ENCODE results near the gene VPS35L. TPM values are rescaled to one million over a fixed set of nuclear protein-coding genes. Genes with fewer than 3 reads are reported as not detected.

VPS35L gene
- total and polyA plus RNA-seq, 8 donors = 15.2 to 205 (median 29.7) TPM

- Histone ChIP-seq H3K9me3 (no peaks in the 10 kb centered on the region), H3K4me1 (peaks cover 0 to 8% (median 2%) of the 10 kb centered on the region in 4 donors), H3K4me3 (no peak overlapping the region), H3K36me3 (peaks cover 20 to 67% (median 58%) of the 10 kb centered on the region in 4 donors), H3K27me3 (no peaks in the 10 kb centered on the region), H3K27ac (peak overlapping the region in 1 of 5 donors; percentile 49)
- WGBS, 5 donors = 48 to 65% (median 54%) methylated on average over 5 of the region's 5 CpGs
- intact Hi-C loops (cut with DNase I; ENCODE audit: low total_unique reads) = no loop called here
- TF ChIP-seq POLR2AphosphoS5 (IDR thresholded peaks at IDR 0.05) = no peak
- no peak for TF ChIP-seq EP300 (IDR thresholded peaks at IDR 0.05)
- TF ChIP-seq POLR2A (IDR thresholded peaks at IDR 0.05) = no peak
- TF ChIP-seq, protein P1, sequence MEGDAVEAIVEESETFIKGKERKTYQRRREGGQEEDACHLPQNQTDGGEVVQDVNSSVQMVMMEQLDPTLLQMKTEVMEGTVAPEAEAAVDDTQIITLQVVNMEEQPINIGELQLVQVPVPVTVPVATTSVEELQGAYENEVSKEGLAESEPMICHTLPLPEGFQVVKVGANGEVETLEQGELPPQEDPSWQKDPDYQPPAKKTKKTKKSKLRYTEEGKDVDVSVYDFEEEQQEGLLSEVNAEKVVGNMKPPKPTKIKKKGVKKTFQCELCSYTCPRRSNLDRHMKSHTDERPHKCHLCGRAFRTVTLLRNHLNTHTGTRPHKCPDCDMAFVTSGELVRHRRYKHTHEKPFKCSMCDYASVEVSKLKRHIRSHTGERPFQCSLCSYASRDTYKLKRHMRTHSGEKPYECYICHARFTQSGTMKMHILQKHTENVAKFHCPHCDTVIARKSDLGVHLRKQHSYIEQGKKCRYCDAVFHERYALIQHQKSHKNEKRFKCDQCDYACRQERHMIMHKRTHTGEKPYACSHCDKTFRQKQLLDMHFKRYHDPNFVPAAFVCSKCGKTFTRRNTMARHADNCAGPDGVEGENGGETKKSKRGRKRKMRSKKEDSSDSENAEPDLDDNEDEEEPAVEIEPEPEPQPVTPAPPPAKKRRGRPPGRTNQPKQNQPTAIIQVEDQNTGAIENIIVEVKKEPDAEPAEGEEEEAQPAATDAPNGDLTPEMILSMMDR (IDR thresholded peaks at IDR 0.05) = no peak
- peak in 1 of 2 donors; percentile 35 for DNase-seq
Measured at GRCh38 chr16:19588661-19589060, 33.2 kb downstream of the VPS35L start.

DNA sequence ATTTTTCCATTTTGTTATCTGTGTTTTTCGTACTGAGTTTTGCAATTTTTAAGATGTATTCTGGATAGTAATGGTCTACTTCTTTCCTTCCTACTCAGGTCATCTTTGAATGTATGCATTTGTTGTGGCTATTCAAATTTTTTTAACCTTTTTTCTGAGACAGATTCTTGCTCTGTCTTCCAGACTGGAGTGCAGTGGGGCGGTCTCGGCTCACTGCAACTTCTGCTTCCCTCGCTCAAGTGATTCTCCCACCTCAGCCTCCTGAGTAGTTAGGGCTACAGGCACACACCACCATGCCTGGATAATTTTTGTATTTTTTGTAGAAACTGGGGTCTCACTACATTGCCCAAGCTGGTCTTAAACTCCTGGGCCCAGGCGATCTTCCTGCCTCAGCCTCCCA, 33.6 kb downstream of the VPS35L start:
- H3K9me3 ChIP-seq = no peaks in the 10 kb centered on the region
- 85 to 92% (median 90%) methylated on average over 5 of the region's 5 CpGs for WGBS, 5 donors
- peak overlapping the region in 3 of 5 donors; percentile 29 to 63 (median 49) for H3K27ac ChIP-seq
- peaks cover 20 to 68% (median 60%) of the 10 kb centered on the region in 4 donors for H3K36me3 ChIP-seq
- no peak for DNase-seq
- no peaks in the 10 kb centered on the region for H3K27me3 ChIP-seq
- no peak for TF ChIP-seq POLR2A (IDR thresholded peaks at IDR 0.05)
- TF ChIP-seq, protein P1 (IDR thresholded peaks at IDR 0.05) = no peak
- no peak for TF ChIP-seq EP300 (IDR thresholded peaks at IDR 0.05)
- TF ChIP-seq POLR2AphosphoS5 (IDR thresholded peaks at IDR 0.05) = no peak
- H3K4me3 ChIP-seq = no peak overlapping the region
- H3K4me1 ChIP-seq = peaks cover 0 to 8% (median 2%) of the 10 kb centered on the region in 4 donors
- intact Hi-C loops (cut with DNase I; ENCODE audit: low total_unique reads) = no loop called here

DNA sequence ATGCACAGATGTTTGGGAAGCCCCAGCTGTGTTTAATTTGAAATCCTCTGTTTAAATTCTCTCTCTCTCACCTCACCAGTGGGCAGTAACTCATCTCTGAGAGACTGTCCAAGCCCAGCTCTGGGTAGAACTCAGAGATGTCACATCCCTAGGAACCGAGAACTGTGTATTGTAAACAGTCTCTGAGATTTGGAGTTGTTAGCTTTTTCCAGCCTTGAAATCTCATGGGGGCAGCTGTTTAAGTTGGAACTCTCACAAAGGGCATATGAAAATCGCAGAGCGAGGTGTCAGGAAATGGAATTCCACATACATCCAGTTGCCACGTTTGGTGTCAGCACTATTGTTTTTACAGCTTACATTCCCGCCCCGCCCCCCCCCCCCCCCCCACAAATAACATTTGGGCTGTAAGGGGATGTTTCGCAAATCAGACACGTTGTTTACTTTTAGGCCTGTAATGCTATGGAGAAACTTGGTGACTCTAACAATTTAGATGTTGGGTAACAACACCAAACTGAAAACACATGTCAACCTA, 34.3 kb downstream of the VPS35L start:
- peaks cover 0 to 10% (median 4%) of the 10 kb centered on the region in 4 donors for H3K4me1 ChIP-seq
- no peak overlapping the region for H3K4me3 ChIP-seq
- 56 to 63% (median 60%) methylated on average over 8 of the region's 8 CpGs for WGBS, 5 donors
- TF ChIP-seq POLR2A (IDR thresholded peaks at IDR 0.05) = no peak
- peak in 2 of 3 donors; percentile 4 to 16 for TF ChIP-seq POLR2AphosphoS5 (IDR thresholded peaks at IDR 0.05)
- H3K36me3 ChIP-seq = peaks cover 20 to 67% (median 57%) of the 10 kb centered on the region in 4 donors
- DNase-seq = peak in 1 of 2 donors; percentile 70
- no peaks in the 10 kb centered on the region for H3K27me3 ChIP-seq
- H3K9me3 ChIP-seq = no peaks in the 10 kb centered on the region
- H3K27ac ChIP-seq = peak overlapping the region in 3 of 5 donors; percentile 29 to 63 (median 49)
- intact Hi-C loops (cut with DNase I; ENCODE audit: low total_unique reads) = no loop called here

DNA sequence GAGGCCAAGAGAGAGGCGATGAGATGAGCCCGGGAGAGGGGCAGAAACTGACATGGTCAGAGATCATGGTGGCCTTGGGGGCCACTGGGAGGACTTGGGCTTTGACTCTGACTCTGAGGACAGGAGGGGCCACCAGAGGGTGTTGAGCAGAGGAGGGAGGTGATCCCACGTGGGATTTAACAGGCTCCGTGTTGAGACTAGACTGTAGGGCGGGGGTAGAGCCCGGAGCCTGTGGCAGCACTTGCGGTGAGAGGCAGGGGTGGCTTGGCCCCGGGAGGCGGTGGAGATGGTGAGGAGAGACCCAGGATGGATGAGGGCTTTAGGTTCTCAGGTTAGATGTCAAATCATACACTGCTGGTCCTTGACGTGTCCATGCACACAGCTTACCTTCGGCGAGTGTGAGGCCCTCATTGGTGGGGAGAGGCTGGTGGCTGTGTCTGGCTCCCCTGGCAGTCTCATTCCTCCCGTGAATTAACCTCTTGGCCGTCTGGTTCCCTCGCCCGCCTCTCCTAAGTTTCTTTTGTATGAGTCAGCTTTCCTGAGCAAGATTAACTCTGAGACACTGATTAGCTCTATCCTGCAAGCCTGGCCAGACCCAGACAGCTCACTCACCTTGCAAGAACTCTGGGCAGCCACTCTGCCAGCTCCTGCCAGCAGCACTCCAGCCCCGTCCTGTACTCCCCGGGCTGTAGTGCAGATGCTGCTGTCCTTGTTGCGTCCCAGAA, 39.7 kb downstream of the VPS35L start:
- no peak overlapping the region for H3K4me3 ChIP-seq
- H3K36me3 ChIP-seq = peaks cover 28 to 84% (median 63%) of the 10 kb centered on the region in 4 donors
- H3K27ac ChIP-seq = peak overlapping the region in 2 of 5 donors; percentile 20 to 41
- peak; percentile 62 to 79 for DNase-seq
- H3K4me1 ChIP-seq = peaks cover 0 to 13% (median 9%) of the 10 kb centered on the region in 4 donors
- intact Hi-C loops (cut with DNase I; ENCODE audit: low total_unique reads) = no loop called here
- WGBS, 5 donors = 38 to 80% (median 46%) methylated on average over 19 of the region's 19 CpGs
- H3K9me3 ChIP-seq = no peaks in the 10 kb centered on the region
- no peak for TF ChIP-seq POLR2A (IDR thresholded peaks at IDR 0.05)
- no peak for TF ChIP-seq EP300 (IDR thresholded peaks at IDR 0.05)
- TF ChIP-seq, protein P1 (IDR thresholded peaks at IDR 0.05) = no peak
- no peak for TF ChIP-seq POLR2AphosphoS5 (IDR thresholded peaks at IDR 0.05)
- H3K27me3 ChIP-seq = no peaks in the 10 kb centered on the region

All from stomach (tissue), 9 donors.